Measurements from ENCODE around the gene PSMB10.
"Not testable (repeated sequence)": the region's sequence is repeated elsewhere in the genome, so short reads cannot be mapped to it uniquely, and the experiment has no call there.

Gene PSMB10

DNA sequence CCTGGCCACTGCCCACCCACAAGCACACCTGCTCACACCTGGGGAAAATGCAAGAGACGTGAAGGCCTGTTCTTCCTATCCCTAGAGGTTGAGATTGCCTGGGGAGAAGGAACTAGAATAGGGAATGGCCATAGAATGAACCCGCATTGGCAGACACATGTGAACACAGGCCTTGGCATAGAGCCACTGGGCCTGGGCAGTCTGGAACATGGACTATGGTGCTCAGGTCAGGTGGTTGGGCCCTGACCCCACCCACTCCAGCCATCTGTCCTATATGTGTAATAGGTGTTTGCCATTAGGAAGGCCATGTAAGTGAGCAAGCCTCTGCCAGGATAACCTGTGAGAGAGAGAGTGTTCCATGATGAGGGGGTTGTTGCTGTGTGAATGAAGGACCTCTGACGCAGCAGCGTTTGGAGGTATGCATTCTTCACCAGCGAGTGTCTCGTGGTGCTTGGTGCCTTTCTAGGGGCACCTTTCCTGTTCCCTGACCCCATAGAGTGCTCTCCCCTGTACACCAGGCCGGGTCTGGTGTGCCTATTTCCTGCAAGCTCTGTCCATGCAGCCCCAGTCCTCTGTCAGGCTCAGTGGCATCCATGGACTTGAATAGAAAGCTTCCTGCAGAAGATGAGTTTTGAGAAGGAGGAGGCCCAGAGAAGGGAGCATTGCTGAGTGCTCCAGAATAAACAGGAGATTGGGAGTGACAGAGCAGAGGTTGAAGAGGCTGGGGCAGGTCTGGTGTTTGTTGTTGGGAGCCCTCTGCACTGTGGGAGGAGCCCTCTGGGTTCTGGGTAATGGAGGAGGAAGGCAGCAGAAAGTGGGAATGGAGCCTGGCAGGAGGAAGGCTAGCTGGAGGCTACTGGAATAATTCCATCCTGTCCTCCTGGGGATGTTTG is 20.6 kb downstream of the PSMB10 start:
- DNase-seq (ENCODE audit: extremely low read depth, low read depth) = no peak
- TF ChIP-seq, protein P1, sequence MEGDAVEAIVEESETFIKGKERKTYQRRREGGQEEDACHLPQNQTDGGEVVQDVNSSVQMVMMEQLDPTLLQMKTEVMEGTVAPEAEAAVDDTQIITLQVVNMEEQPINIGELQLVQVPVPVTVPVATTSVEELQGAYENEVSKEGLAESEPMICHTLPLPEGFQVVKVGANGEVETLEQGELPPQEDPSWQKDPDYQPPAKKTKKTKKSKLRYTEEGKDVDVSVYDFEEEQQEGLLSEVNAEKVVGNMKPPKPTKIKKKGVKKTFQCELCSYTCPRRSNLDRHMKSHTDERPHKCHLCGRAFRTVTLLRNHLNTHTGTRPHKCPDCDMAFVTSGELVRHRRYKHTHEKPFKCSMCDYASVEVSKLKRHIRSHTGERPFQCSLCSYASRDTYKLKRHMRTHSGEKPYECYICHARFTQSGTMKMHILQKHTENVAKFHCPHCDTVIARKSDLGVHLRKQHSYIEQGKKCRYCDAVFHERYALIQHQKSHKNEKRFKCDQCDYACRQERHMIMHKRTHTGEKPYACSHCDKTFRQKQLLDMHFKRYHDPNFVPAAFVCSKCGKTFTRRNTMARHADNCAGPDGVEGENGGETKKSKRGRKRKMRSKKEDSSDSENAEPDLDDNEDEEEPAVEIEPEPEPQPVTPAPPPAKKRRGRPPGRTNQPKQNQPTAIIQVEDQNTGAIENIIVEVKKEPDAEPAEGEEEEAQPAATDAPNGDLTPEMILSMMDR (IDR thresholded peaks at IDR 0.05; ENCODE audit: low read depth, low read length, missing control alignments) = no peak
- no peak overlapping the region for H3K4me3 ChIP-seq (replicated peaks; ENCODE audit: low read depth, low read length)

DNA sequence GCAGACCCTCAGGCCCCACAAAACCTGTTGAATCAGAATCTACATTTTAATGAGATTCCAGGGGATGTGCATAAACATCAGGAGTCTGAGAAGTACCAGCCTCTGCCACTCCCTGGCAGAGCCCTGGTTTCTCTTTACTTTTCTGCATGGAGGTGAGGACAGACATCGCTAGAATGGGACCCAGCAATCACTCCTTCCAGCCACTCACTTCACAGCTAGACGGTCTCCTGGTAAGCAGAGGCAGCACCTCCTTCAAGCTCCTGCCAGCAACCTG is 21.2 kb downstream of the PSMB10 start:
- DNase-seq (ENCODE audit: extremely low read depth, low read depth); H3K4me3 ChIP-seq (replicated peaks; ENCODE audit: low read depth, low read length): not testable (repeated sequence)

GRCh38 chr16:67914758-67915495 is 21.7 kb downstream of the PSMB10 start:
- TF ChIP-seq, protein P1 (IDR thresholded peaks at IDR 0.05; ENCODE audit: low read depth, low read length, missing control alignments) = no peak
- no peak for DNase-seq (ENCODE audit: extremely low read depth, low read depth)

DNA sequence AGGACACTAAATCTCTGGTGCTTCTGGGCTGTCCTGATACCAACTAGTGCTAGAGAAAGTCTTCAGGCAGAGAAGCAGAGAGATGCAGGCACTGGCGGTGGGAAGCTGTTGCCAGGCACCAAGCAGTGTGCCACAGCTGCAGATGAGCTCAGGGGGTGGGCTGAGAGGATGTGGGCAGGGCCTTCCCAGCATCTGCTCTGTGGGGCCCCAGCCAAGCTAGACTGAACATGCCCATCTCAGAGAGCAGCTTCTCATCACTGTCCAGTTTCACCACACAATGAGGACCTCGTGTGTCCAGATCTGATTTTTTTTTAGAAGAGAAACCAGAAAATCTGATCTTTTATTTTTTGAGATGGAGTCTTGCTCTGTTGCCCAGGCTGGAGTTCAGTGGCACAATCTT is 26.5 kb downstream of the PSMB10 start:
- DNase-seq (ENCODE audit: extremely low read depth, low read depth) = peak; percentile 48
- TF ChIP-seq, protein P1 (IDR thresholded peaks at IDR 0.05; ENCODE audit: low read depth, low read length, missing control alignments) = no peak
- no peak overlapping the region for H3K4me3 ChIP-seq (replicated peaks; ENCODE audit: low read depth, low read length)

More at GRCh38 chr16:67914758-67915495, 21.7 kb downstream of the PSMB10 start:
- H3K4me3 ChIP-seq (replicated peaks; ENCODE audit: low read depth, low read length) = no peak overlapping the region

GRCh38 chr16:67909056-67909742 is 27.5 kb downstream of the PSMB10 start:
- DNase-seq (ENCODE audit: extremely low read depth, low read depth) = no peak
- TF ChIP-seq, protein P1 (IDR thresholded peaks at IDR 0.05; ENCODE audit: low read depth, low read length, missing control alignments) = no peak
- H3K4me3 ChIP-seq (replicated peaks; ENCODE audit: low read depth, low read length) = no peak overlapping the region

DNA sequence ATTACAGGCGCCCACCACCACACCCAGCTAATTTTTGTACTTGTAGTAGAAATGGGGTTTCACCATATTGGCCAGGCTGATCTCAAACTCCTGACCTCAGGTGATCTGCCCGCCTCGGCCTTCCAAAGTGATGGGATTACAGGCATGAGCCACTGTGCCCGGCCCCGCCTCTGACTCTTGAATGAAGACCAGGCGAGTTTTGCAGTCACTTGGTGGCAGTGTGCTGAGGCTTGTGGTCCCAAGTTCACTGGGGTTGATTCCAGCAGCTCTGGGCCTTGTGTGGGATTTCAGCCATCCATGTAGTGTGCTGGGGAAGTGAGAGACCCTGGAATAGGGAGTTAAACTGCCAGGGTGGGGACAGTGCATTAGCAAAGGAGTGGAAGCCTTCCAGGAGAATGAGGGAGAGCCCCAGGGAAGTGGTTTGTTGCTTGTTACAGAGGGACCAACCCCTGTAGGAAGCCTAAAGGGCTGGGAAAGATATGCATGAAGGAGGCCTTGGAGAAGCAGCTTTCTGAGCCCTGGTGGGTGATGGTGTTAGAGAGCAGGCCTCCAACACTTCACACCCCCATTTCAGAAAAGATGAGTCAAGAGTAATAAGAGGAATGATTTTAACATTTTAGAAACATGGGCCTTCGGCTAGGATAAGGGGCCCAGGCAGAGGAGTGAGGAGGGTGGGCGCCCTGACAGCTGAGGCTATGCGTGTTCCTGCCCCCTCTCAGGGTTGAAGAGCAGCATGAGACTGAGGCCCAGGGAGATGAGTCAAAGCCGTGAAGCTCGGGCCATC is 29.1 kb downstream of the PSMB10 start:
- no peak for DNase-seq (ENCODE audit: extremely low read depth, low read depth)
- TF ChIP-seq, protein P1 (IDR thresholded peaks at IDR 0.05; ENCODE audit: low read depth, low read length, missing control alignments) = no peak
- no peak overlapping the region for H3K4me3 ChIP-seq (replicated peaks; ENCODE audit: low read depth, low read length)
